ENCODE results near the gene PKP2.

DNA sequence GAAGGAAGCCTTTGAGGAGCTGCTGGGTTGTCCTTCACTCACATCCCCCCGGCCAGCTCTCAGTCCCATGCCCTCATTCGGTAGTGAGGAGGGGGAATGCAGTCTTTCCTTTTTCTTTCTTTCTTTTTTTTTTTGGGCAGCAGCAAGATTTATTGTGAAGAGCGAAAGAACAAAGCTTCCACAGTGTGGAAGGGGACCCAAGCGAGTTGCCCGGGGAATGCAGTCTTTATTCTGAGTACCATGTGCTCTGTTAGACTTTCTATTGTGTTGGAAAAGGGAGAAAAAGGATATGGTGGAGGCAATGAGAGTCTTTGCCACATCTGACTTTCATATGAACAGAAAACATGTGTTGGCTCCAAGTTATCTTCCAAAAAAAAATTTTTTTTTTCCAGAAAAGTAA lies 111.0 kb downstream of the PKP2 start:
- TF ChIP-seq POLR2A (IDR thresholded peaks at IDR 0.05), result no peak
- TF ChIP-seq, protein P1, sequence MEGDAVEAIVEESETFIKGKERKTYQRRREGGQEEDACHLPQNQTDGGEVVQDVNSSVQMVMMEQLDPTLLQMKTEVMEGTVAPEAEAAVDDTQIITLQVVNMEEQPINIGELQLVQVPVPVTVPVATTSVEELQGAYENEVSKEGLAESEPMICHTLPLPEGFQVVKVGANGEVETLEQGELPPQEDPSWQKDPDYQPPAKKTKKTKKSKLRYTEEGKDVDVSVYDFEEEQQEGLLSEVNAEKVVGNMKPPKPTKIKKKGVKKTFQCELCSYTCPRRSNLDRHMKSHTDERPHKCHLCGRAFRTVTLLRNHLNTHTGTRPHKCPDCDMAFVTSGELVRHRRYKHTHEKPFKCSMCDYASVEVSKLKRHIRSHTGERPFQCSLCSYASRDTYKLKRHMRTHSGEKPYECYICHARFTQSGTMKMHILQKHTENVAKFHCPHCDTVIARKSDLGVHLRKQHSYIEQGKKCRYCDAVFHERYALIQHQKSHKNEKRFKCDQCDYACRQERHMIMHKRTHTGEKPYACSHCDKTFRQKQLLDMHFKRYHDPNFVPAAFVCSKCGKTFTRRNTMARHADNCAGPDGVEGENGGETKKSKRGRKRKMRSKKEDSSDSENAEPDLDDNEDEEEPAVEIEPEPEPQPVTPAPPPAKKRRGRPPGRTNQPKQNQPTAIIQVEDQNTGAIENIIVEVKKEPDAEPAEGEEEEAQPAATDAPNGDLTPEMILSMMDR (IDR thresholded peaks at IDR 0.05), result no peak
